Right forelimb (tissue), 1 donor: ENCODE measurements around the gene WASL.
"Not testable (repeated sequence)": the region's sequence is repeated elsewhere in the genome, so short reads cannot be mapped to it uniquely, and the experiment has no call there.

Experiments used
- DNase-seq: peaks from one replicate; pipeline ENCODE4 v3.0.0-alpha.2; 2018

The WASL gene

GRCh38 chr7:123768493-123768892 is 19.7 kb upstream of the WASL start:
- DNase-seq, result no peak

GRCh38 chr7:123763191-123763661 is 14.4 kb upstream of the WASL start:
- no peak for DNase-seq

GRCh38 chr7:123761729-123762128 is 12.9 kb upstream of the WASL start:
- DNase-seq, result no peak

- no peak for DNase-seq
These were observed 8.3 kb upstream of the WASL start for GRCh38 chr7:123757095-123757494.

GRCh38 chr7:123755338-123755737 is 6.5 kb upstream of the WASL start:
- no peak for DNase-seq

GRCh38 chr7:123754271-123754871 is 5.6 kb upstream of the WASL start:
- no peak for DNase-seq

GRCh38 chr7:123752534-123752933 is 3.7 kb upstream of the WASL start:
- no peak for DNase-seq

- DNase-seq, result no peak
These were observed 3.0 kb upstream of the WASL start for GRCh38 chr7:123751821-123752220.

GRCh38 chr7:123750389-123751230 is 1.8 kb upstream of the WASL start:
- DNase-seq, result no peak

GRCh38 chr7:123749537-123749857 is 694 bp upstream of the WASL start:
- no peak for DNase-seq

GRCh38 chr7:123748171-123748733 is 551 bp downstream of the WASL start:
- DNase-seq, result peak; percentile 70

- peak; percentile 63 for DNase-seq
These were observed 1.1 kb downstream of the WASL start for GRCh38 chr7:123747620-123748141.

- DNase-seq, result no peak
These were observed 1.8 kb downstream of the WASL start for GRCh38 chr7:123746931-123747488.

- no peak for DNase-seq
These were observed 2.7 kb downstream of the WASL start for GRCh38 chr7:123746055-123746454.

- no peak for DNase-seq
These were observed 3.4 kb downstream of the WASL start for GRCh38 chr7:123745437-123745836.

GRCh38 chr7:123744416-123744815 is 4.4 kb downstream of the WASL start:
- DNase-seq, result no peak

- no peak for DNase-seq
These were observed 6.9 kb downstream of the WASL start for GRCh38 chr7:123741940-123742339.

- no peak for DNase-seq
These were observed 10.0 kb downstream of the WASL start for GRCh38 chr7:123738808-123739207.

GRCh38 chr7:123738356-123738755 is 10.4 kb downstream of the WASL start:
- no peak for DNase-seq

GRCh38 chr7:123737168-123737674 is 11.6 kb downstream of the WASL start:
- not testable (repeated sequence) for DNase-seq

GRCh38 chr7:123735539-123735938 is 13.3 kb downstream of the WASL start:
- DNase-seq, result no peak

- no peak for DNase-seq
These were observed 14.3 kb downstream of the WASL start for GRCh38 chr7:123734498-123734897.

- no peak for DNase-seq
These were observed 16.3 kb downstream of the WASL start for GRCh38 chr7:123732413-123733091.
